Occipital lobe (tissue), 2 donors: ENCODE results near the gene HOOK2. TPM values are rescaled to one million over a fixed set of nuclear protein-coding genes. Genes with fewer than 3 reads are reported as not detected.
"Not testable (repeated sequence)": the region's sequence is repeated elsewhere in the genome, so short reads cannot be mapped to it uniquely, and the experiment has no call there.

Experiments
- DNase-seq: peaks from one replicate; lab custom pipeline; 2025; lab: John Stamatoyannopoulos, UW
- total RNA-seq: library from RNA; depleted of rRNA; stranded (reverse); fragments of >200 nt; gene quantifications from one replicate; pipeline ENCODE4 v1.2.3, GENCODE V29; 2014

The HOOK2 gene, protein sequence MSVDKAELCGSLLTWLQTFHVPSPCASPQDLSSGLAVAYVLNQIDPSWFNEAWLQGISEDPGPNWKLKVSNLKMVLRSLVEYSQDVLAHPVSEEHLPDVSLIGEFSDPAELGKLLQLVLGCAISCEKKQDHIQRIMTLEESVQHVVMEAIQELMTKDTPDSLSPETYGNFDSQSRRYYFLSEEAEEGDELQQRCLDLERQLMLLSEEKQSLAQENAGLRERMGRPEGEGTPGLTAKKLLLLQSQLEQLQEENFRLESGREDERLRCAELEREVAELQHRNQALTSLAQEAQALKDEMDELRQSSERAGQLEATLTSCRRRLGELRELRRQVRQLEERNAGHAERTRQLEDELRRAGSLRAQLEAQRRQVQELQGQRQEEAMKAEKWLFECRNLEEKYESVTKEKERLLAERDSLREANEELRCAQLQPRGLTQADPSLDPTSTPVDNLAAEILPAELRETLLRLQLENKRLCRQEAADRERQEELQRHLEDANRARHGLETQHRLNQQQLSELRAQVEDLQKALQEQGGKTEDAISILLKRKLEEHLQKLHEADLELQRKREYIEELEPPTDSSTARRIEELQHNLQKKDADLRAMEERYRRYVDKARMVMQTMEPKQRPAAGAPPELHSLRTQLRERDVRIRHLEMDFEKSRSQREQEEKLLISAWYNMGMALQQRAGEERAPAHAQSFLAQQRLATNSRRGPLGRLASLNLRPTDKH
- 20.3 TPM for total RNA-seq

DNA sequence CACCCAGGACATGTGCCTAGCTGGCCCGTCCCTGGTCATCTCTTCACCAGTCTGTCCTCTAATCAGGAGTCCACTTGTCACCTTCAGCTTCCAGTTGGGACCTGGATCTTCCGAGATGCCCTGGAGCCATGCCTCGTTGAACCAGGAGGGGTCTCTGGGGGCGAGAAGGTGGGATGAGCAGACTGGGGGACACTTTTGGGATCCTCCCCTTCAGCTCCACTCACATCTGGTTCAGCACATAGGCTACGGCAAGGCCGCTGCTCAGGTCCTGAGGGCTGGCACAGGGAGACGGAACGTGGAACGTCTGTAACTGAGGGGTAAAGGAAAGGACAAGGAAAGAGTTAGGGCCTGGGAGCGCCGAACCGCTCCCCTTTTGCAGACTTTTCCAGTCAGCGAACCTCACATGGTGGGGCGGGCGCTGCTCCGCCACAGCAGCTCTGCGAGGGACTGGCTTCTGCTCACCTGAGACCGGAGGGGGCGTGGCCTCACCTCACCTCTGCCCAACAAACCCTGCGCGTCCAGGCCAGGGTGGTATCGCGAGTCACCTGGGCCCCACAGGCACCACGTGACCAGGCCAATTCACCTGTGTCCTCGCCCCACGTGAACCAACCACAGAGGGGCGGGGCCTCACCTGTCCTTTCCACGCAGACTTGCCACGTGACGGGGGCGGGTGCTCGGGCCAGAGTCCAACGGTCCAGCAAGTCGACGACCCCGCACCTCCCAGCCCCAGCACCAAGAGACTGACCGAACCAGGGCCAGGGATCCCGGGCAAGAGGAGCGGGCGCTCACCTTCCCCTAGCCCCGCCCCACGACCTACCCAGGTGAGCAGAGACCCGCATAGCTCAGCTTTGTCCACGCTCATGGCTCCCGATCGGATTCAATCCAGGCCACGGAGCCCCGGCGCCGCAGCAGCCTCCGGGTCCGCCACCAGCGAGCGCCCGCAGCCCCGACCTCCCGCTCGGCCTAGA, at the start of gene HOOK2:
HOOK2 (minus strand) TSS at position 965 of the 968 bp plus-strand sequence; CDS start at position 862, 103 bp downstream.
- DNase-seq, result no peak

DNA sequence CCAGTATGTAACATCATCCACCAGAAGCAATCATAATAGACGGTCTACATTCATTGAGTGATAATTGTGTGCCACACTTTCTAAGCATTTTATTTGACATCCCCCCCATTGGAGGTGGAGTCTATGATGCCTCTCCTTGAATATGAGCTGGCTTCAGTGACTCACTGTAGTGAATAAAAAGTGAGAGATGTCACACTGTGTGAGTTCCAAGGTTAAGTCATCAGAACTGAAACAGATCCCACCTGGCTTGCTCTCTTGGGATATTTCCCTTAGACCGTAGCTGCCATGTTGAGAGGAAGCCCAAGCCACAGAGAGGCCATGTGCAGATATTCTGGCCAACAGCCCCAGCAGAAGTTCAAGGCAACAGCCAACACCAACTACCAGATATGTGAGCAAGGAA, 46.4 kb upstream of the HOOK2 start:
- no peak for DNase-seq

DNA sequence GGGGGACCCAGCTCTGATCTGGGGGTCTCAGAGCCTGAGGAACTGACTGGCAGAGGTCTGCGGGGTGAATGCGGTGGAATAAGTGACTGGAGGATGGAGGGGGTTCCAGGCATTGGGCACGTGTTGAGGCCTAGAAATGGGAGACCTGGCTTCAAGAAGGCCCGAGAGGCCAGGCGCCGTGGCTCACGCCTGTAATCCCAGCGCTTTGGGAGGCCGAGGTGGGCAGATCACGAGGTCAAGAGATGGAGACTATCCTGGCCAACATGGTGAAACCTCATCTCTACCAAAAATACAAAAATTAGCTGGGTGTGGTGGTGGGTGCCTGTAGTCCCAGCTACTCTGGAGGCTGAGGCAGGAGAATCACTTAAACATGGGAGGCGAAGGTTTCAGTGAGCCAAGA, 42.5 kb upstream of the HOOK2 start:
- DNase-seq, result not testable (repeated sequence)

DNA sequence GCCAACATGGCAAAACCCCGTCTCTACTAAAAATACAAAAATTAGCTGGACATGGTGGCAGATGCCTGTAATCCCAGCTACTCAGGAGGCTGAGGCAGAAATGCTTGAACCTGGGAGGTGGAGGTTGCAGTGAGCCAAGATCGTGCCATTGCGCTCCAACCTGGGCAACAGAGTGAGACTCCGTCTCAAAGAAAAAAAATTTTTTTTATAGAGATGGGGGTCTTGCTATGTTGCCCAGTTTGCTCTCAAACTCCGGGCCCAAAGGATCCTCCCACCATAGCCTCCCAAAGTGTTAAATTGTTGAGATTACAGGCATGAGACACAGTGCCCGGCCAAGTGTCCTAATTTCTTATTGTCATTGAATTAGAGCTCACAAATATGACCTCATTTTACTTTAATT, 41.8 kb upstream of the HOOK2 start:
- DNase-seq, result not testable (repeated sequence)

DNA sequence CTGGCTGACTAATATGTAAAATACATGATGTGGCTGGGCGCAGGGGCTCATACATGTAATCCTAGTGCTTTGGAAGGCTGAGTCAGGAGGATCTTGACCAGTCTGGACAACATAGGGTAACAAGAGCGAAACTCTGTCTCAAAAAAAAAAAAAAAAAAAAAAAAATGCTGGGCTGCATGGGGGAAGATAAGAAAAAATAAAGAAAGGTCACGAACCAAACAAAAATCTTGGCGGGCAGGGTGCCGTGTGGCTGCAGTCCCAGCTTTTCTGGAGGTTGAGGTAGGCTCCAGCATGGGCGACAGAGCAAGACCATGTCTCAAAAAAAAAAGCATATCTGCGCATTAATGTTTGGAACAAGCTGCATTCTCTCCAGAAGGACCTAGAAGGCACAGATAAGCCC, 39.7 kb upstream of the HOOK2 start:
- no peak for DNase-seq

DNA sequence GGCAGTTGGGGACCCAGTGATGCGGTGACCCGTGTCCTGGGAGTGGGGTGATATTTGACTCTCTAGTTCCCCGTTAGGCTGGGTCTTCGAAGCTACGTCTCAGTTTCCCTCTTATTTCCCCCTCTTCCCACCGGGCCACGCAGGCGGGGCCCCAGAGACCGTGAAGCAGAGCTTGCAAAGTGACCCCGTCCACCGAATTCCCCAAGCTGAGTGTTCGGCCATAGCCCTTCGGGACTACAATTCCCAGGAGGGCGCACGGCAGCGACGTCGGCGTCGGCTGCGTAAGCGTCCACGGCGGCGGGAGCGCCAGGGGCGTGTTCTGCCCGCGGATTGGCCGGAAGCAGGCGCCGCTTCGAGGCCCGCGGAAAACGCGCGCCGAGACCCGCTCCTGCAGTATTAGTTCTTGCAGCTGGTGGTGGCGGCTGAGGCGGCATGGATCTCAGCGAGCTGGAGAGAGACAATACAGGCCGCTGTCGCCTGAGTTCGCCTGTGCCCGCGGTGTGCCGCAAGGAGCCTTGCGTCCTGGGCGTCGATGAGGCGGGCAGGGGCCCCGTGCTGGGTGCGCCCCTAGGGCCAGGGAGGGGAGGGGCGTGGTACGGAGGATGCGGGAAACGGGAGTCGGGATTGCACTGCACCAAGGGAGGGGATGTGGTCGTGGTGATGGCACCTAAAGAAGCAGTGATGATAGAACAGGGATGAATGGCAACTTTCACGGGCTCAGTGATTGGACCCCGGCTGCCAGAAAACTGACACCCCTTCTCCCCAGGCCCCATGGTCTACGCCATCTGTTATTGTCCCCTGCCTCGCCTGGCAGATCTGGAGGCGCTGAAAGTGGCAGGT, 31.1 kb upstream of the HOOK2 start, which contains the start of gene RNASEH2A:
RNASEH2A (plus strand) TSS at position 343 of the 840 bp plus-strand sequence; CDS start at position 433, 90 bp downstream.
- peak; percentile 88 for DNase-seq

DNA sequence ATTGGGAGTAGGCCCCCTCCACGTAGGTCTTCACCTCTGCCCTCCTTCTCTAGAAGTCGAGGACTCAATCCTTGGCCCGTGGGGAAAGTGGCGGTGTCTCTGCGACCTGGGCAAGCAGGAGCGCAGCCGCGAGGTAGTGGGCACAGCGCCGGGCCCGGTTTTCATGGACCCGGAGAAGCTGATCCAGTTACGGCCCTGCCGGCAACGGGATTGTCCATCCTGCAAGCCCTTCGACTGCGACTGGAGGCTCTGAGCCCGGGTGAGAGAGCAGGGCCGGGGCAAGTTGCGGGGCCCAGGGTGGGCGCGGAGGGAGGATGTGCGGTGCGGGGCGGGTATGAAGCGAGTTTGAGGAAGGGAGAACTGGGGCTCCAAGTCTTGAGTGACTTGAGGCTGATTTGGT, 28.7 kb upstream of the HOOK2 start:
- DNase-seq, result no peak

DNA sequence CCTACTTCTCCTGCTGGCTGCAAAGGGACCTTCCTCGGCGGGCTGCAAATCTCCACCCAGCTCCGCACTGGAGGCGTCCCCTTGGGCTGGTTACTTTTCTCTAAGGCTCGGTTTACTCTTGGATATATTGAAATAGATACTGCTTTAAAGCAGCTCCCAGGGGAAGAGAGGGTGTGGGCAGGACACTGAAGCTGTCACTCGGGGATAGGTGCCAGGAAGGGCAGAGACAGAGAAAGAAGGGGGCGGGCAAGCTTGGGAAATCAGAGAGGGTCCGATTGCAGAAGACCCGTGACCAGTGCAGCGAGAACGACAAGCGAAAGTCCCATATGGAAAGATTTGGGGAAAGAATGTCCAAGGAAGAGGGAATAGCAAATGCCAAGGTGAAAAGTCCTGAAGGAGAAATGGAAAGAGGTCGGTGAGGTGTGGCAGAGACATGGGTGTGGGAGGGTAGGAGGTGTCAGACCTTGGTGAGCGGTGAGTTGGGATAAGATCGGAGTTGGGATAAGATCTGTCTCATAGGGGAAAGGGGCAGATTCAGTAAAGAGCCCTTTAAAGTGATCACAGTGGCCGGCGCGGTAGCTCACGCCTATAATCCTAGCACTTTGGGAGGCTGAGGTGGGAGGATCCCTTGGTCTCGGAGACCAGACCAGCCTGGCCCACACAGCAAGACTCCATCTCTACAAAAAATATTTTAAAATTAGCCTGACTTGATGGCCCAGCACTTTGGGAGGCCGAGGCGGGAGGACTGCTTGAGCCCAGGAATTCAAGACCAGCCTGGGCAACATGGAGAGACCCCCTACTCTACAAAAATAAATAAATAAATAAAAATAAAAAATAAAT, 27.1 kb upstream of the HOOK2 start:
- no peak for DNase-seq

DNA sequence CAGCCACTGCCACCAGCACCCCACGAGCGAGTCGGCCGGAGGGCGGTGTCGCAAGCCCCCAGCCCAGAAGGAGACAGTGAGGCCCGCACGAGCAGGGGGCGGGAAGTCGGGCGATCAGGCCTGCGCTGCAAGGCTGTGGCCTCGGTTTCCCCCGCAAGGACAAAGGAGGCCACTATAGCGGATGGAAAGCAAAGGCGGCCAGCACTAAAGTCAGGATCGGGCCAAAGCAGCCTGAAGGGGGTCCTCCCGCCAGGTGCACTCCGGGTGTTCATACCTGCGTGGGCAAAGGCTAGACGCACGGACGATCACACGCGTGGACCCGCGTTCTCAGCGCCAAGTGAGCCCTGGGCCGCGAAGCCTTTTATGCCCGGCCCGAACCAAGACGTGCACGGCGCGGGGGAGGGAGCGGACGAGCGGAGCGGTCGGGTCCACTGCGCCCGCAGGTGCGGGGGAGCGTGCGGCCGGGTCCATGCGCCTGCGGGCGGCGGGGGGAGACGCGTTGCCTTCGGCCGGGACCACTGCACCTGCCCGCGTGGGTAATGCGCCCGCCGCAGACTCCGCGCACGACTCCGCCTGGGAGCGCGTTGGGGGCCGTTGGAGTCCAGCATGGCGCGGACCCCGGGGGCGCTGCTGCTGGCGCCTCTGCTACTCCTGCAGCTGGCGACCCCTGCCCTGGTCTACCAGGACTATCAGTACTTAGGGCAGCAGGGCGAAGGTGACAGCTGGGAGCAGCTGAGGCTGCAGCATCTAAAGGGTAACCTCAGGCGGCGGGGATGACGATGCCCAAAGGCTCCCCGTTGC, 26.3 kb upstream of the HOOK2 start, which contains the start of the genes PRDX2 and THSD8:
PRDX2 (minus strand) TSS at position 335 of the 801 bp plus-strand sequence. CDS start 539 bp downstream, outside the sequence.
THSD8 (plus strand) TSS at position 604 of the 801 bp plus-strand sequence; CDS start at position 607, 3 bp downstream.
- DNase-seq, result peak; percentile 76

DNA sequence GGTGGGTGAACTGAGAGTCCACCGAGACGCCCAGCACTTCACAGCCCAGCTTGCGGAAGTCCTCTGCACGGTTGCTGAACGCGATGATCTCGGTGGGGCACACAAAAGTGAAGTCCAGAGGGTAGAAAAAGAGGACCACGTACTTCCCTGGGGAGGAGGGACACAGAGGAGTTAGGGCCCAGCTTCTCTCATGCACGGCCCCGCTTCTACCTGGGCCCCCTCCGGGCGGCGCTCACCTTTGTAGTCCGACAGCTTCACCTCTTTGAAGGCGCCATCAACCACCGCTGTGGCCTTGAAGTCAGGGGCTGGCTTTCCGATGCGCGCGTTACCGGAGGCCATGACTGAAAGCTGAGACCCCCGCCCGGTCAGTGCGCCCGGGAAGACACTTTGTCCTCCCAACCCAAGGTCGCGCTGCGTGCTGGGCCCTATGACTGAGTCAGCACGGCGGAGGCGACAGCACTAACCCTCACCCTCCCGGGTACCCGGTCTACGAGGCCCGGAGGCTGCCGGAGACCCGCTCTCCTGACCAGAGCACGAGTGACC, 25.6 kb upstream of the HOOK2 start:
- DNase-seq, result no peak

DNA sequence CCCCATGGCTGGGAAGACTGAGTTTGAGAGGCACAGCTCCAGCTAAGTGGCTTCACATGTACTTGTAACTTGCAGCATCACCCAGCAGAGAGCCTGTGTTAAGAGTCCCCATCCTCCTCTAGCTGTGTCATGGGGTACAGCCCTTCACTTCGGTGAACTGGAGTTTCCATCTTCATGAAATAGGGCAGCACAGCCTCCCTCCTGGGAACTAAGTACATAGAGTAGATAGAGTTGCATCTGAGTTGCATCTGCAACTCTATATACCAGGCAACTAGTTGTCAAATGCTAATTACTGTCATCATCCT, 25.1 kb upstream of the HOOK2 start:
- DNase-seq, result no peak

DNA sequence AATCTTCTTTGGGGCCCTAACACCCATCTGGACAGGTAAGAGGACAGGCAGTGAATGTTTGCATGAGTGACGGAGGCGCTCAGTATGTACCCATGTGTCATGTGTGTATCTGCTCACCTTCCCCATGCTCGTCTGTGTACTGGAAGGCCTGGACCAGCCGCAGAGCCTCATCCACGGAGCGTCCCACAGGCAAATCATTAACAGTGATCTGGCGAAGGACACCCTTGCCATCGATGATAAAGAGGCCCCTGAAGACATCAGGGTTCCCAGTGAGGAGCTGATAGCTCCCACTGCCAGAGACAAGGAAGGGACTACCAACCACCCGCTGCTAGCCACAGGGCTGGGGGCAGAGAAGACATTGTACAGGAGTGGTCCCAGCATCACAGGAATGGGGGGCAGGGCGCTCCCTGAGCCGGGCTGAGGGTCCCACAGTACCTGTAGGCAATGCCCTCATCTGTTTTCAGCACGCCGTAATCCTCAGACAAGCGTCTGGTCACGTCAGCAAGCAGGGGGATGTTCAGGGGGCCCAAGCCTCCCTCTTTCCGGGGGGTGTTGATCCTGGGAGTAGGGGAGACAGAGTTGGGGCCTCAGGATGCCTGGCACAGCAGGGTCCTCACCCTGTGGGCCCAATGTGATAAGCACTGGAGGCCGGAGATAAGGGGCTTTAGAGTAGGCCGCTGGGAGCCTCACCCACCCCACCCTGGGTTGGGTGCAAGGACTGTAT, 24.6 kb upstream of the HOOK2 start:
- no peak for DNase-seq

DNA sequence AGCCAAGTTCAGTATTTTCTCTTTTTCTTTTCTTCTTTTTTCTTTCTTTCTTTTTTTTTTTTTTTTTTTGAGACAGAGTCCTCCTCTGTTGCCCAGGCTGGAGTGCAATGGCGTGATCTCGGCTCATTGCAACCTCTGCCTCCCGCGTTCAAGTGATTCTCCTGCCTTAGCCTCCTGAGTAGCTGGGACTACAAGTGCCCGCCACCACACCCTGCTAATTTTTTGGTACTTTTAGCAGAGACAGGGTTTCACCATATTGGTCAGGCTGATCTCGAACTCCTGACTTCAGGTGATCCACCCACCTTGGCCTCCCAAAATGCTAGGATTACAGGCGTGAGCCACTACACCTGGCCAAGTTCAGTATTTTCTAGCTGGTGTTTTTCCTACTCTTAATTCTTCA, 22.3 kb upstream of the HOOK2 start:
- DNase-seq, result not testable (repeated sequence)

DNA sequence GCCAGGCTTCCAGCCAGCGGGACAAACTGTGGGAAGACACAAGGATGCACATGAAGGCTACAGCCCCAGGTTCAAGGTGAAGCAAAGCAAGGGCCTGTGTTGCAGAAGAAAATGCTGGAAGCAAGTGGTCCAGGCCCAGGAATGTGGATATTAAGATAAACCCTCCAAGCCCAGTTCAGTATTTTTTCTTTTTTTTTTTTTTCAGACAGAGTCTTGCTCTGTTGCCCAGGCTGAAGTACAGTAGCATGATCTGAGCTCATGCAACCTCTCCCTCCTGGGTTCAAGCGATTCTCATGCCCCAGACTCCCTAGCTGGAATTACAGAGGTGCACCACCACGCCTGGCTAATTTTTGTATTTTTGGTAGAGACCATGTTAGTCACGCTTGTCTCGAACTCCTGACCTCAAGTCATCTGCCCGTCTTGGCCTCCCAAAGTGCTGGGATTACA, 21.8 kb upstream of the HOOK2 start:
- DNase-seq, result no peak

DNA sequence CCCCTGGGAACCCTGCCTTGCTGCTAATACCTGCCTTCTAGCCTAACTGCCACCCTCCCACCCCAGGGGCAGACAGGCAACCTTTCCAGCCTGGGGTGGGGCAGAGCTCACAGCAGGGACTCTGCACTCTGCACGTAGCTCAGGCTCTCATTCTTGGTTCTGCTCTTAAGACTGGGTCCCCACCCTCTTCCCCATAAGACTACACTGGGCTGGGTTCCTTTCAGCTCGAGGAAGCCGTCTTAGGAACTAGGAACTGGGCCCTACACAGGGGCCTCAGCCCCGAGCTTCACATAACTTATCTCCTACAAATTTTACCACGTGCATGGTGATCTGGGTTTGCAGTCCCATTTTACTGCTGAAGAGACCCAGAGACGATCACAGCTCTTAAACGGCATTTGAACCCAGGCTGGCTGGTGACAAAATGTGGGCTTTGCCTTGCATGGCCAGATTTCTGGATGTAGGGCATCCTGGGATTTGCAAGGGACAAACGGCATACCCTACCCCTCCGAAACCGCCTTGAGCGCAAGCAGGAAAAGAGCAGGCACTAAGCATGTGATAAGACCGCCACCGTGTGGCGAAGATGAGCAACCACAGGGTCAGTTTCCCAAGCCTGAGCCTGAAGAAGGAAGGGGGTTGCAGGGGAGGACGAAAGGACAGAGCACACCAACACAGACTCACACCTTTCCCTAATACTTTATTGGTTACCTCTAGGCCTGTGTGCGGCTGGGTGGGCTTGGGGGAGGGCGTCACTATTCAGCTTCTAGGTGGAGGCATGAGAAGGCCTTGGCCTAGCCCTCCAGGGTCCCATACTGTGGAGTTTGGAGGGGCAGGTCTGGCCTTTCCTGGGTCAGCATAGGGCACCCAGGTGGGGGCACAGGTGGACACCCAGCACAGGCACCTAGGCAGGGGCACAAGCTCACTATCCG, 21.1 kb upstream of the HOOK2 start:
- DNase-seq, result peak; percentile 64

DNA sequence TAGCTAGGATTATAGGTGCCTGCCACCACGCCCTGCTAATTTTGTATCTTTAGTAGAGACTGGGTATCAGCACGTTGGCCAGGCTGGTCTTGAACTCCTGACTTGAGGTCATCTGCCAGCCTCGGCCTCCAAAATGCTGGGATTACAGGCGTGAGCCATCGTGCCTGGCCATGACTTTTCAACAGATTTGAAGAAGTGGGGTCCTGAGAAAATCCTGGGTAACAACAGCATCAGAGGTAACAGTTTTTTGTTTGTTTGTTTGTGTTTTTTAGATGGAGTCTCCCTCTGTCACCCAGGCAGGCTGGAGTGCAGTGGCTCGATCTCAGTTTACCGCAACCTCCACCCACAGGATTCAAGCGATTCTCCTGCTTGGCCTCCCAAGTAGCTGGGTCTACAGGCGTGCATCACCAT, 19.6 kb upstream of the HOOK2 start:
- DNase-seq, result no peak
